GM12872 (cell line): ENCODE measurements around the gene NLRP2B.

ENCODE experiments used
- TF ChIP-seq, protein P1 (sequence below): IDR thresholded peaks from 3 replicates; pipeline ENCODE4 v1.5.1; 2011; ENCODE audit warnings: low read depth, mild to moderate bottlenecking, low read length, moderate library complexity; ENCODE audit not compliant: insufficient read depth

The NLRP2B gene

DNA sequence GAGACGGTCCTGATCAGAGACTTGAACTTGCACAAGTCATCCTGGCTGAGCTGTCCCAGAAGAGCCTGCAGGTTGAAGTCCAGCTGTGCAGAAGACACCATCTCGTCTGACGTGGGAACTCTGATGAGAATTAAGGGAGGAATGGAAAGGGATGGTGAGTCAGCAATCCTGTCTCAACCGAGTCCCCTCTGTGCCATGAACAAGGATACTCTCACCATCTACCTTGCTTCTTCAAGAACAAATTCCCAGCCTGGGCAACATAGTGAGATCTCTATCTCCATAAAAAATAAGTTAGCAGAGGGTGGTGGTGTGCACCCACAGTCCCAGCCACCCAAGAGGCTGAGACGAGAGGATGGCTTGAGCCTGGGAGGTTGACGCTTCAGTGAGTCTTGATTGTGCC is at the start of gene NLRP2B:
NLRP2B (minus strand) TSS at position 101 of the 400 bp plus-strand sequence.
- TF ChIP-seq, protein P1, sequence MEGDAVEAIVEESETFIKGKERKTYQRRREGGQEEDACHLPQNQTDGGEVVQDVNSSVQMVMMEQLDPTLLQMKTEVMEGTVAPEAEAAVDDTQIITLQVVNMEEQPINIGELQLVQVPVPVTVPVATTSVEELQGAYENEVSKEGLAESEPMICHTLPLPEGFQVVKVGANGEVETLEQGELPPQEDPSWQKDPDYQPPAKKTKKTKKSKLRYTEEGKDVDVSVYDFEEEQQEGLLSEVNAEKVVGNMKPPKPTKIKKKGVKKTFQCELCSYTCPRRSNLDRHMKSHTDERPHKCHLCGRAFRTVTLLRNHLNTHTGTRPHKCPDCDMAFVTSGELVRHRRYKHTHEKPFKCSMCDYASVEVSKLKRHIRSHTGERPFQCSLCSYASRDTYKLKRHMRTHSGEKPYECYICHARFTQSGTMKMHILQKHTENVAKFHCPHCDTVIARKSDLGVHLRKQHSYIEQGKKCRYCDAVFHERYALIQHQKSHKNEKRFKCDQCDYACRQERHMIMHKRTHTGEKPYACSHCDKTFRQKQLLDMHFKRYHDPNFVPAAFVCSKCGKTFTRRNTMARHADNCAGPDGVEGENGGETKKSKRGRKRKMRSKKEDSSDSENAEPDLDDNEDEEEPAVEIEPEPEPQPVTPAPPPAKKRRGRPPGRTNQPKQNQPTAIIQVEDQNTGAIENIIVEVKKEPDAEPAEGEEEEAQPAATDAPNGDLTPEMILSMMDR: no peak

DNA sequence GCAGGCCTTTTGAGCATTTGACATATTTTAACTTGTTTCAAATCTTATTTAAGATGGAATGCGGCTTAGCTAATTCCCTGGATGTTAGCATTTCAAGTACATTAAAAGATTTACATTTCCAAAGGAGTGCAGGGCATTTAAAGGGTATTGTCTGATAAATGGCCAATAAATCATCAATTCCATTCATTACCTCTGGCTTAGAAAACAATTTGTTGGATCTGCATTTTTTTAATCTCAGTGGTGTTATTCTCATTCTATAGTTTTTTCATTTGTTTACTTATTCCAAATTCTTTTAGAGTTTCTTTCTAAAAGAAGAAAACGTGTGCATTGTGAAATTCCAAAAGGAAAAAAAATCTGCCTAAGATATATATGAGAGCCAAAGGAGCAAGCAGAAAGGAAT is 1.3 kb upstream of the NLRP2B start:
- TF ChIP-seq, protein P1: no peak

DNA sequence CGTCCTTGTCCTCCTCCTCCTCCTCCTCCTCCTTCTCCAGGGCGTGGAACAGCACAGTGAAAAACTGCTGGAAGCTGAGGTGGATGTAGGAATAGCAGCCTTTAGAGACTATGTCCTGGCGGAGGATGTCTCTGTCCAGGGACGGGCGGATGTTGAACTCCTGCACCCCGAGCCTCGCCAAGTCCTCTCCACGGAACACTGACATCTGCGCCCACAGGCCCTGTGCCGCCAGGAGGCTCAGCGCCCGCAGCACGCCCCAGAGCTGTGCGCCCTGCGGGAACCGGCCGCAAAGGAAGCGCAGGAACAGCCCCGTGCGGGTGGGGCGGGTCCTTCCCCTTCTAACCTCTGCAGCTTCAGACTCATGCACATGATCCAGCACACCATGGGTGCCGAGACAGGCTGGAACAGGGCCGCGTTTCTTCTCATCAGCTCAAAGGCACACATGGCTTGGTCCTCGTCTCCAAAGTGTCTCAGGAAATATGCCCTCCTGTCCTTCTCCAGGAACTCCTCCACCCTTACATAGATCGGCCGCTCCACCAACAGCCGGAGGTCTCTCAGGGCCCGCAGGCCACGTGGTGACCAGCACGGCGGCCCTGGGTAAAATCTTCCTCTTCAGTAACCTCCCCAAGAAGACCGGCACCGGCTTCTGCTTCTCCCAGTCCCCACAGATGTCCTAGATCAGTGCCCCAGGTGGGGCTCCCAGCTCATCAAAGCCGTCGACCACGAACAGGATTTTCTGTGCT is 1.2 kb downstream of the NLRP2B start:
- TF ChIP-seq, protein P1: no peak

DNA sequence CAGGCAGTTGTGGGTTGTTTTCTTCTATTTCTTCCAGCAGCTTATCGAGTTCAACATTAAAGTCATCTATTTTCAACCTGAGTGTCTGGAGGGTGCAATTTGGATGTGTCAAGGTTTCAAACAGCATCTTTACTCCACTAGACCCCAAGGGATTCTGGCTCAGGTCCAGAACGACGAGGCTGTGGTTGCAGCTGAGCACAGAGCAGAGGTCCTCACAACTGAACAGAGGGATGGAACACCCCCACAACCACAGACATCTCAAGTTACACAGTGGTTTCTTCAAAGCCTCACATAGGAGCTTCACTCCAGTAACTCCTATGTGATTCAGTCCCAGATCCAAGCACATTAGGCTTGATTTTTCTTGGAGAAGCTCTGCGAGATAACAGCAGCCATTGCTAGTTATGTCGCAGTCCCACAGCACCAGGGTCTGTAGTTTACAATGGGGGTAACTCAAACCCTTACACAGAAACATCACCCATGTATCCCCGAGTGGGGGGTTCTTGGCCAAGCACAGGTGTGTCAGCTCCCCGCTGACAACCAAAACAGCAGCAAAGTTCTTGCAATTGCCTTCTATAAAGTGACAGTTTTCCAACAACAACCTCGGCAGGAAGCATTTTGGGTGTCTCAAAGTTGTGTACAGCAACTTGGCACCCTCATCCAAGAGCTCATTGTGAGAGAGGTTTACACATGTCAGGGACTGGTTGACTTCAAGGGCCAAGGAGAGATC is 2.8 kb downstream of the NLRP2B start:
- TF ChIP-seq, protein P1: no peak

DNA sequence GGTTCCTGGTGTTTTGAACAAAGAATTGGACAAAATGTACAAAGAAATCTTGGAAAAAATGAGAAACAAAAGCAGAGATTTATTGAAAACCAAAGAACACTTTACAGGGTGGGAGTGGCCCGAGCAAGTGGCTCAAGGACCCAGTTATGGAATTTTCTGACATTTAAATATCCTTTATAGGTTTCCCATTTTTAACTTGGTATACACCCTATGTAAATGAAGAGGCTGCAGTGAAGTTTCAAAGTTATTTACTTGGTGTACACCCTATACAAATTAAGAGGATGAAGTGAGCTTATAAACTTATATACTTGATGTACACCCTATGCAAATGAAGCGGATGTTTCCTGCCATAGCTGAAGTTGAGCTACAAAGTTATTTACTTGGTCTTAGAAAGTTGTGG is 4.7 kb downstream of the NLRP2B start:
- TF ChIP-seq, protein P1: no peak

DNA sequence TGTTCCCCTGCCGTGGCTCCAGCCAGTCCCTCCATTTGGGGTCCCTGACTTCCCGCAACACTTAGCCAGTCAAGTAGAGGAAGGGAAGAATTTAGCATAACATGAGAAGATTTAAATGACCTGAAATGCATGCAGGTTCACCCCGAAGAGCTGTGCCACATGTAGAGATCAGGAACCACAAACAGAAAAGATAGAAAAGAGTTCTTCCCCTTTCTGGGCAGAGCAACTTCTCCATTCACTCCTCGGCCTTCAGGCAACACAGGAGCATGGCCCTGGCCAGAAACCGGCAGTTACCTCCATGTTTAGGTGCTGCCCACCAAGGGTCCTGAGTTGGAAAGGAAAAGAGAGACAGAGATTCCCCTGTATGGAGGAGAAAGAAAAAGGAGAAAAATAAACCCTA is 5.2 kb downstream of the NLRP2B start:
- TF ChIP-seq, protein P1: no peak

DNA sequence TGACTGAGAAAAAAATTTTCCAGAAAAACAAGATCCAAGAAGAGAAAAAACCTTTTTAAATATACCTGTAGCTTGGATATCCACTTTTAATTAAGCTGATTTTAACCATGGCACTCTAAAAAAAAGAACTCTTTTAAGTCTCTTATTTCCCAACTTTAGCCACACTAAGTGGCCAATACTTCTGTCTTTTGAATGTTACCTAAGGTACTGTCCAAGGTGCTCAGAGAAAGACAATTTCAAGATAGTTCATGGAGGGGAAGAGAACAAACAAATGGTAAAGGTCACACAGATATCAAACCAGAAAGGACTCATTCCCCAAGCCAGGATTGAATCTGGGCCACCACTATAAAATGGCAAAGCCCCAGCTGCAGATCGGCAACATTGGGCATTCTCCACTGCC is 10.1 kb downstream of the NLRP2B start:
- TF ChIP-seq, protein P1: no peak
